Activated T-cell treated with anti-CD3 and anti-CD28 coated beads for 24 hours (primary cell): ENCODE data around the gene ZBTB40.

Experiments
- DNase-seq: peaks from one replicate; pipeline ENCODE4 v3.0.0-alpha.2; 2020; ENCODE audit warnings: low read depth

ZBTB40 gene

GRCh38 chr1:22465671-22466070, 14.0 kb downstream of the ZBTB40 start:
- no peak for DNase-seq

DNA sequence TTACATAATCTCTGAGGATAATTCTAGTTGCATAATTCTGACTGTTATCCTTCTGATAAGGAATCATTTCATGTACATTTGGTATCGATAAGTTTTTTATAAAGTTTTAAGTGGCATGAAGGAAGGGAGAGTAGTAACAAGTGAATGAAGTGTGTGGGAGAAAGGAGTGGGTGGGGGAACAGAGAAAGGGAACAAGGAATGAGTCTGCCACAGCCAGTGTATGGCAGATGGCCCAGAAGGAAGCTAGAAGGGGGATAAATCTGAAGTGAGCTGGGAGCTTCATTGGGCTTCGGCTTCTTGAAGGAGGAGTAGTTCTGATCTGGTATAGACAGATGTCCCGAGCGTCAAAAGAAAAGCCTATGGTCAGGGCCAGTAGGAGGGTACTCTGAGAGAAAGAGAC, 18.6 kb downstream of the ZBTB40 start:
- no peak for DNase-seq

- no peak for DNase-seq
Observed at GRCh38 chr1:22471078-22471477, 19.4 kb downstream of the ZBTB40 start.

DNA sequence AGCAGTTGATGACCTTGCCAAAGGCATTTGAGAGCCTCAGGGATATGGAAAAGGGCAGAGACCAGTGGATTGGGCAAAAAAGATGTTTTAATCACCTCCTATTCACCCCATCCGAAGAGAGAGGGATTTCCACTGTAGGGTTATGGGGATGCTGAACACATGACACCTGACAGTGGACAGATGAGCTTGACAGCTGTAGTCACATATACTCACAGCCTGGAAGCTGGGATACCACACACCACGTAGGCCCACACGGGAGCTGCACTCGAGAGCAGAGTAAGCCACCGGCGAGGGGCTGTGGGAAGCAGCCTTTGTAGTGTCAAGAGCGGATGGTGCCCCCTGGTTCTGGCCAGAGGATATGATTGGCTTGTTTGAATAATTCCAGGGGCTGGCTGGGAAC, 20.0 kb downstream of the ZBTB40 start:
- DNase-seq: no peak

DNA sequence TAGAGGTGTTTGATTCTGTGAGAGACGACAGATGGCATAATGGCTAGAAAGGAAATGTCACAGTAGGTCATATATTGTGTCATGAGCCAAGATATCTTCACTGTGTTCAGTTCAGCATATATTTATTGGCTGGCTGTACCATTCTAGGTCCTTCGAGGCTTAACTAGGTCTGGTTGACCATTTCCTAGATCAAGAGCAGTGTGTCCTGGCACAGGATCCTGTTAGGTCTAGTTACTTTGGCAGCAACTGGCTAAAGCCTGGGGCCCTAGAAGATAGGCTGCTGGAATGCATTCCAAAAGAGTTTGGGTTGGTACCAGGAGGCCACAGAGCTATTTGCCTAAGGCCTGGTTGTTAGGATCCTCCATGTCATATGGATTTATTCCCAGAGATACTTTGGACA, 20.9 kb downstream of the ZBTB40 start:
- no peak for DNase-seq

GRCh38 chr1:22473952-22474351, 22.3 kb downstream of the ZBTB40 start:
- no peak for DNase-seq

DNA sequence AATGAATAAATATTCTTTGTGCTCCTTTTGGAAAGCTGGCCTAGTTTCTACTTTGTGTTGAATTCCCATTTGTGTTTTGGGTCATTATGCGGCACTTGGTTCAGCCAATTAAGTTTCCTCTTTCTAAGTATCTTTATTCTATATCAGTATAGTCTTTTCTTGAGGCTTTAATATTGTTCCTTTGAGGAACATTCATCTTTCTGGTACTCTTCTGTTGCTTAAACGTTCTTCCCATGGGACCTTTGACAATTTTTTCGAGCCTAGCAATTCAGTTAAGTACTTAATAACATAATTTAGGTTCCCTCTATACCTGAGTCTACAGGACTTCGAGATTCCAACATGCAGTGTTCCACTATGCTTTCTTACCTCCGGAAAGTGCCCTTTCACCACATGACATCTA, 24.9 kb downstream of the ZBTB40 start:
- no peak for DNase-seq

DNA sequence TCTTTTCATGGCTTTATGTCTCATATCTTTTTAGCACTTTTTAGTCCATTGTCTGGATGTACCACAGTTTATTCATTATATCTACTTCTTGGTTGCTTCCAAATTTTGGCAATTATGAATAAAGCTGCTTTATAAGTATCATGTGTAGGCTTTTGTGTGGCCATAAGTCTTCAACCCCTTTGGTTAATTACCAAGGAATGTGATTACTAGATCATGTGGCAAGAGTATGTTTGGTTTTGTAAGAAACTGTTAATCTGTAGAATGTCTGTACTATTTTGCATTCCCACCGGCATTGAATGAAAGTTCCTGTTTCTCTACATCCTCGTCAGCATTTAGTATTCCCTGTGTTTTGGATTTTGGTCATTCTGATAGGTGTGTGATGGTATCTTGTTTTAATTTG, 31.5 kb downstream of the ZBTB40 start:
- no peak for DNase-seq

GRCh38 chr1:22484706-22485345, 33.2 kb downstream of the ZBTB40 start:
- DNase-seq: no peak

DNA sequence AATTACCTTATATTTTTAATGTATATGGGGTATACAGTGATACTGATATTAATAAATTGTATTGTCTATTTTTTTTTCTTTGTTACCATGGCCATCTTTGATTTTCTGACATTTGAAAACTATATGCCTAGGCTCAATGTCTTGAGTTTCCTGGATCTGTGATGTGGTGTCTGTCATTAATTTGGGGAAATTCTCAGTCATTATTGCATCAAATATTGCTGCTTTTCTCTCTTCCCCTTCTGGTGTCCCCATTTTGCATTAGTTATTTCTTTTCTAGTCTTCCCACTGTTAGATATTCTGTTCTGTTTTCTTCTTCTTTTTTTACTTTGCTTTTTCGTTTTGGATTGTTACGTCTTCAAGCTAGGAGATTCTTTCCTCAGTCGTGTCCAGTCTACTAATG, 33.8 kb downstream of the ZBTB40 start:
- DNase-seq: no peak

DNA sequence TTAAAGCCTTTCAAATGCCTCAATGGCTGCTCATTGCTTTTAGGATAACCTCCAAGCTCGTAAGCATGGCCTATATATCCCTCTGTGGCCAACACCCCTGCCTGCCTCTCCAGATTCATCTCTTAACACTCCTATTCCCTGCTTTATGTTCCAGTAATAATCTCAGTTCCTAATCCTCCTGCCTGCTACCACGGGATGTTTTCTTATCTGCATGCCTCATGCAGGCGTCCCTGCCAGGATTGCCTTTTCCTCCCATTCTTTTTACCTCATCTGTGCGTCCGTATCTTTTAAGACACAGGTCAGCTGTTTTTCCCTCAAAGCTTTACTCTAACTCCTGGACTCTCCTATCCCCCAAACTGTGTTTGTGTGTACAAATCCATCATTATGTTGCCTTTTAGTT, 36.1 kb downstream of the ZBTB40 start:
- no peak for DNase-seq

- no peak for DNase-seq
Observed at GRCh38 chr1:22488319-22488718, 36.7 kb downstream of the ZBTB40 start.

GRCh38 chr1:22489278-22489677, 37.6 kb downstream of the ZBTB40 start:
- DNase-seq: no peak

DNA sequence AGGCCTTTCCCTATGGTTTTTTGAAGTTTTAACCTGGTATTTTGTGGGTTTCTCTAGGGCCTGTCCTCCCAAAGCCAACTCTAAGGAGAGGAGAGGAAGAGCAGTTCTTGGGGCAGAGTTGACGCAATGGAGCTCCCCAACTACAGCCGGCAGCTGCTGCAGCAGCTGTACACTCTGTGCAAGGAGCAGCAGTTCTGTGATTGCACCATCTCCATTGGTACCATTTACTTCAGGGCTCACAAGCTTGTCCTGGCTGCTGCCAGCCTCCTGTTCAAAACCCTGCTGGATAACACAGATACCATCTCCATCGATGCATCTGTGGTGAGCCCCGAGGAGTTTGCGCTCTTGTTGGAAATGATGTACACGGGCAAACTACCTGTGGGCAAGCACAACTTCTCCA, 38.2 kb downstream of the ZBTB40 start:
- no peak for DNase-seq

GRCh38 chr1:22490309-22490708, 38.7 kb downstream of the ZBTB40 start:
- no peak for DNase-seq

GRCh38 chr1:22491995-22492715, 40.5 kb downstream of the ZBTB40 start:
- DNase-seq: no peak

DNA sequence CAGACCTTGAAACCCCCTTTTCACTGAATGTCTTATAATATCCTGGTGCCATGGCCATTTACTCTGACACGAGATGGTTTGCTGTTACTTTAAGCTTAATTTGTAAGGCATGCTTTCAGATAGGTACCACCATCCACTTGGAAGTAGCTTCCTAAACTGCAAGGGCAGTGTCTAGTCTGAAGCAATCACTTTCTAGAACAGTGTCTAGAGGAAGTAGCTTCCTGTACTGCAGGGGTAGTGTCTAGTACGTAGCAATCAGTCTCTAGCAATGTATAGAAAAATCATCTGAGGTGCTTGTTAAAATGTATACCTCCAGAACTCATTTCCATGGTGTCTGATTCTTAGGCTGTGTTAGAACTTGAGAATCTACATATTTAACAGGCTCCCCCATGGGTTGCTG, 42.5 kb downstream of the ZBTB40 start:
- DNase-seq: no peak

- DNase-seq: no peak
Observed at GRCh38 chr1:22494943-22495579, 43.4 kb downstream of the ZBTB40 start.

- DNase-seq: no peak
Observed at GRCh38 chr1:22496536-22497160, 45.0 kb downstream of the ZBTB40 start.

DNA sequence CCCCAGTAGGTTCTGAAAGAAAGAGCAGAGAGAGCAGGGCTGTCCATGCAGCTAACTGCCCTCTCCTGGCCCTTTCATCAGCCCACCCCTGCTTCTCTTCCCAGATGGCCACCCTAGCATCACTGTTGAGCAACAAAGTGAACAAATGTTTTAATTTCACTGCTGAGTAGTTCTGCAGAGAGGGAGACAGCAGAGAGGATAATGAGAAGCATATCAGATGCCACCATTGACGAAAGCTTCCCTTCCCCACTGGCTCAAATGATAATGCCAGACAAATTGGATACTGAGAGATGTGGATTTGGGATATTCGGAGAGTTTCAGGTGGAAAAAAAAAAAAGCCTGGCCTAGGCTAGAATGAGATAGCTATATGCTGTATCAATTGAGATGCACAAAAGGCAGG, 46.8 kb downstream of the ZBTB40 start:
- DNase-seq: no peak

GRCh38 chr1:22500058-22500457, 48.4 kb downstream of the ZBTB40 start:
- no peak for DNase-seq

DNA sequence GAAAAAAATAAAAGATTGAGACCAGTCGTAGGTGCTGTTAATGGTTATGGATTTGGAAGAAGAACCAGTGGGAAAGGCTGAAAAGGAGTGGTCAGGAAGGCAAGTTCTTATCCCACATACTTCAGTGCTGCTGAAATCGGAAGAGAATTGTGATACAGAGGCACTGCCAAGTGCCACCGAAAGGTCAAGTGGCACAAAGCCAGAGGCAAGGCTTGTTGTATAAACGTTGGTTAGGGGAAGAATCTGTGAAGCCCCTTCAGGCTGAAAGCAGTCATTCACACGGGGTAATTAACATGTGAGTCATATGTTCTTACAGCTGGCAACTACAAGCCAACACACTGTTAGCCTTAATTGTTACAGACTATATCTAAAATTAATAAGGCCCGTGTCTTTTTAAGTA, 48.8 kb downstream of the ZBTB40 start:
- DNase-seq: no peak

DNA sequence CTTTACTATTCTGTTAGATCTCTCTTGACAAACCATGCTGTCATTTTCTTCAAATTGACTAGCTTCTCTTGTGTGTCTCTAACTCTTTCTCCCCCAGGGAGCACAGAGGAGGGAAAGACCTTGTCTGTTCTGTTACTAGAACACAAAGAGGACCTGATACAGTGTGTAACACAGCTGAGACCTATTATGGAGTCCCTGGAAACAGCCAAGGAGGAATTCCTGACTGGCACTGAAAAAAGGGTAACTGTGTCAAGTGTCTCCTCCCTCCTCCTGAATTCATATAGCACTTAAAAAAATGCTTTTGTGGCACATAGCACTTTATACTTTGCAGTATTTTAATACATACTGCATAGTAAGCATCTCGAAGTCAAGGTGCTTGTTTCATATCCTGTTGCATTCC, 50.6 kb downstream of the ZBTB40 start:
- no peak for DNase-seq
